Measurements from ENCODE around the gene ZNHIT6. TPM values are rescaled to one million over a fixed set of nuclear protein-coding genes. Genes with fewer than 3 reads are reported as not detected.

Gene ZNHIT6
- total RNA-seq, 1 experiment from 2014 or later, result 31.3 TPM

DNA sequence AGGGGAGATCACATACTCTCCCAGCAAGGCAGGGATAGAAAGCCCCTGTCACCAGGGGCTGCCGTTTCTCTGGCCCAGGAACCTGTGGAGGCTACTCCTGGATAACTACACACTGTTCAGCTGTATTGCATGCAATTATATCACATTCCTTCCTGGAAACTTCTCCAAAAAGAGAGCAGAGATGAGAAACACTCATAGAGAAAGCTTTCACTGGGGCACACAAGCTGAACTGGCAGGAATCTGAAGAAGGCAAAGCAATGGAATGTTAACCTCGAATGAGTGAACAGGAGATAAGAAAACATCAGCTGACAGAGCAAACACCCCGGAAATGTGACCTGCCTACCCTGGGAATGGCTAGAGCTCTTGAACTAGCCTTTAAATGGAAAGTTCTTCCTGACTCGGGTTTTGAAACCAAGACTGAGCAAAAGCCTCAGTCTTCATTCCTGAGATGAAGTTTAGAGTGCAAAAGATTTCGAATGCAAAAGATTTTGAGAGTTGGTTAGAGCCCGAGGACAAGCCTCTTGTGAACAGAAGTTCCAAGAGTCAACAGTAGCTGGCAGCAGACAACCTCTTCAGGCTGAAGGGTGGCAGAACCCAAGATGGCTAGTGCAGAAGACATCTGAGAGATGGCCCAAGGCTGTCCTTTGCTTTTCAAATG is 95.4 kb downstream of the ZNHIT6 start:
- POLR2A ChIA-PET, result interaction anchor here (0.7 to 3.8 kb wide), 9 partner anchors 13 to 318 kb away, joined by 3 to 30 read pairs (median 4); partner anchors contain the start of genes CCN1 and ZNHIT6
- H3K27me3 Mint-ChIP-seq (ENCODE audit: insufficient read depth, unreplicated experiment), result no peaks in the 10 kb centered on the region
- intact Hi-C loops (cut with micrococcal nuclease), result loop anchor here (1.0 kb wide), 1 partner anchor 32 kb away; no protein-coding TSS in a partner anchor
- no peak overlapping the region for H3K4me3 Mint-ChIP-seq (ENCODE audit: unreplicated experiment)
- CTCF ChIA-PET, result interaction anchor here (0.6 to 3.1 kb wide), 9 partner anchors 9 to 208 kb away, joined by 3 to 17 read pairs (median 4); partner anchors contain the start of gene CCN1
- H3K4me1 Mint-ChIP-seq (ENCODE audit: insufficient read depth, unreplicated experiment), result peaks cover 30% of the 10 kb centered on the region
- no peaks in the 10 kb centered on the region for H3K36me3 Mint-ChIP-seq (ENCODE audit: insufficient read depth, unreplicated experiment)
- peak overlapping the region; percentile 68 for H3K27ac Mint-ChIP-seq (ENCODE audit: low read depth, unreplicated experiment)
- TF ChIP-seq, protein P1, sequence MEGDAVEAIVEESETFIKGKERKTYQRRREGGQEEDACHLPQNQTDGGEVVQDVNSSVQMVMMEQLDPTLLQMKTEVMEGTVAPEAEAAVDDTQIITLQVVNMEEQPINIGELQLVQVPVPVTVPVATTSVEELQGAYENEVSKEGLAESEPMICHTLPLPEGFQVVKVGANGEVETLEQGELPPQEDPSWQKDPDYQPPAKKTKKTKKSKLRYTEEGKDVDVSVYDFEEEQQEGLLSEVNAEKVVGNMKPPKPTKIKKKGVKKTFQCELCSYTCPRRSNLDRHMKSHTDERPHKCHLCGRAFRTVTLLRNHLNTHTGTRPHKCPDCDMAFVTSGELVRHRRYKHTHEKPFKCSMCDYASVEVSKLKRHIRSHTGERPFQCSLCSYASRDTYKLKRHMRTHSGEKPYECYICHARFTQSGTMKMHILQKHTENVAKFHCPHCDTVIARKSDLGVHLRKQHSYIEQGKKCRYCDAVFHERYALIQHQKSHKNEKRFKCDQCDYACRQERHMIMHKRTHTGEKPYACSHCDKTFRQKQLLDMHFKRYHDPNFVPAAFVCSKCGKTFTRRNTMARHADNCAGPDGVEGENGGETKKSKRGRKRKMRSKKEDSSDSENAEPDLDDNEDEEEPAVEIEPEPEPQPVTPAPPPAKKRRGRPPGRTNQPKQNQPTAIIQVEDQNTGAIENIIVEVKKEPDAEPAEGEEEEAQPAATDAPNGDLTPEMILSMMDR (IDR thresholded peaks at IDR 0.05; ENCODE audit: unreplicated experiment), result peak; percentile 38
- peak; percentile 59 for DNase-seq (ENCODE audit: unreplicated experiment)
- H3K9me3 Mint-ChIP-seq (ENCODE audit: unreplicated experiment), result no peaks in the 10 kb centered on the region
- no TSS peak for BruUV-seq (replicated peaks)

DNA sequence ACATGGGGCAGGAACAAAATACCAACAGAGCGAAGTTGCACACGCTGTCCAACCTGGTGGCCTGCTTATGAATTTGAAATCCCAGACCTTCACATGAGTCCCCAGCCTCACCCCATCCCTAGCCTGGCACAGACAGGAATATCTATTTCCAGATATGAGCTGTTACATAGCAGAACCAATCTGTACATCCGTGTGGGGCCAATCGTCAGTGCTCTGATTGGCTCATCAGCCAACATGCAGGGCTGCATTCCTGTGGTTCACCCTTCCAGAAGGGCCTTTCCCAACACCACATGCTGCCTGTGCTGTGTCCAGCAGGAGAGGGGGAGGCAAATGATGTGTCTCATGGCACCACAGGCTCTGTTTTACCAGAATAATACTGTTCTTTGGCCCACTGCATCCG is 96.4 kb downstream of the ZNHIT6 start:
- CTCF ChIA-PET, result interaction anchor here (0.6 to 3.1 kb wide), 7 partner anchors 13 to 207 kb away, joined by 3 to 17 read pairs (median 4); partner anchors contain the start of gene CCN1
- peaks cover 39% of the 10 kb centered on the region for H3K4me1 Mint-ChIP-seq (ENCODE audit: insufficient read depth, unreplicated experiment)
- H3K27me3 Mint-ChIP-seq (ENCODE audit: insufficient read depth, unreplicated experiment), result no peaks in the 10 kb centered on the region
- intact Hi-C loops (cut with micrococcal nuclease), result loop anchor here (1.0 kb wide), 1 partner anchor 31 kb away; no protein-coding TSS in a partner anchor
- no peaks in the 10 kb centered on the region for H3K9me3 Mint-ChIP-seq (ENCODE audit: unreplicated experiment)
- TF ChIP-seq, protein P1 (IDR thresholded peaks at IDR 0.05; ENCODE audit: unreplicated experiment), result no peak
- H3K4me3 Mint-ChIP-seq (ENCODE audit: unreplicated experiment), result no peak overlapping the region
- no peaks in the 10 kb centered on the region for H3K36me3 Mint-ChIP-seq (ENCODE audit: insufficient read depth, unreplicated experiment)
- no TSS peak for BruUV-seq (replicated peaks)
- peak overlapping the region; percentile 68 for H3K27ac Mint-ChIP-seq (ENCODE audit: low read depth, unreplicated experiment)
- peak; percentile 95 for DNase-seq (ENCODE audit: unreplicated experiment)
- POLR2A ChIA-PET, result interaction anchor here (0.7 to 3.8 kb wide), 7 partner anchors 18 to 363 kb away, joined by 3 to 30 read pairs (median 7); partner anchors contain the start of genes CCN1 and ZNHIT6

DNA sequence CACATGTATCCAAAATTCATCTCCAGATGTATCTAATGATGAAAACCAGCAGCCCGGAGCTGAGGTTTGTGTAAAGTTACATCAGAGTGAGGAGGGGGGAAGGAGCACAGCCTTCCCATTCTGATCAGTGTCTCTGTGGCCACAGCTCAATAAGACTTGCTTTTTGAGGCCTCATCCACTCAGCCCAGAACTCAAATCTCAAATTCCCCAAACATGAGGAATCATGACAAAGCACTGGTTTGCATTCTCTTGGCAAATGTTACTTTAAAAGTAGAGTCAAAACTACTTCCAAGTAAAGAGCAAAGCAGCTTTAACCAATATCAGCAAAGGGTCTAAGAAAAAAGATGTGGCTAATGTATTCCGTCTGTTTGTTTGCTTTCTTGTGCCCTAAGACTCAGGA is 96.8 kb downstream of the ZNHIT6 start:
- H3K36me3 Mint-ChIP-seq (ENCODE audit: insufficient read depth, unreplicated experiment), result no peaks in the 10 kb centered on the region
- H3K4me1 Mint-ChIP-seq (ENCODE audit: insufficient read depth, unreplicated experiment), result peaks cover 44% of the 10 kb centered on the region
- no peaks in the 10 kb centered on the region for H3K9me3 Mint-ChIP-seq (ENCODE audit: unreplicated experiment)
- no peak for DNase-seq (ENCODE audit: unreplicated experiment)
- H3K27ac Mint-ChIP-seq (ENCODE audit: low read depth, unreplicated experiment), result peak overlapping the region; percentile 68
- CTCF ChIA-PET, result interaction anchor here (0.5 to 3.1 kb wide), 8 partner anchors 13 to 663 kb away, joined by 3 to 17 read pairs (median 3); partner anchors contain the start of gene CCN1
- H3K27me3 Mint-ChIP-seq (ENCODE audit: insufficient read depth, unreplicated experiment), result no peaks in the 10 kb centered on the region
- intact Hi-C loops (cut with micrococcal nuclease), result no loop called here
- TF ChIP-seq, protein P1 (IDR thresholded peaks at IDR 0.05; ENCODE audit: unreplicated experiment), result no peak
- no peak overlapping the region for H3K4me3 Mint-ChIP-seq (ENCODE audit: unreplicated experiment)
- POLR2A ChIA-PET, result interaction anchor here (0.7 to 3.8 kb wide), 7 partner anchors 18 to 364 kb away, joined by 3 to 30 read pairs (median 7); partner anchors contain the start of genes CCN1 and ZNHIT6
- BruUV-seq (replicated peaks), result TSS peak; percentile 66

DNA sequence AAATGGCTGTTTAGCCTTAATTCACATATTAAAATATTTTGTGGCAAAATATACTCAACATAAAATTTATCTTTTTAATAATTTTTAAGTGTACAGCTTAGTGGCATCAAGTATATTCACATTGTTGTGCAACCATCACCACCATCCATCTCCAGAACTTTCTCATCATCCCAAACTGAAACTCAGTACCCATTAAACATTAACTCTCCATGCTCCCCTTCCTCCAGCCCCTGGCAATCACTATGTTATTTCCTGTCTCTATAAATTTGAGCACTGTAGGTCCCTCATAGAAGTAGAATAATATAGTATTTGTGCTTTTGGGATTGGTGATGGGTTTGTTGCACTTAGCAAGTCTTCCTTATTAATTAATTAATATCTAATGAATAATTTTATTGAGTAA is 98.3 kb downstream of the ZNHIT6 start:
- intact Hi-C loops (cut with micrococcal nuclease), result no loop called here
- ChIA-PET CTCF (no interaction called here), POLR2A (interaction anchor here (1.5 kb wide), 1 partner anchor 28 kb away, joined by 3 read pairs; no protein-coding TSS in a partner anchor)
- no peaks in the 10 kb centered on the region for H3K36me3 Mint-ChIP-seq (ENCODE audit: insufficient read depth, unreplicated experiment)
- H3K4me3 Mint-ChIP-seq (ENCODE audit: unreplicated experiment), result no peak overlapping the region
- H3K27me3 Mint-ChIP-seq (ENCODE audit: insufficient read depth, unreplicated experiment), result no peaks in the 10 kb centered on the region
- no peak overlapping the region for H3K27ac Mint-ChIP-seq (ENCODE audit: low read depth, unreplicated experiment)
- H3K9me3 Mint-ChIP-seq (ENCODE audit: unreplicated experiment), result no peaks in the 10 kb centered on the region
- TF ChIP-seq, protein P1 (IDR thresholded peaks at IDR 0.05; ENCODE audit: unreplicated experiment), result no peak
- no peak for DNase-seq (ENCODE audit: unreplicated experiment)
- no TSS peak for BruUV-seq (replicated peaks)
- H3K4me1 Mint-ChIP-seq (ENCODE audit: insufficient read depth, unreplicated experiment), result peaks cover 48% of the 10 kb centered on the region
